Transverse colon (tissue), 4 donors: ENCODE data around the gene PIH1D1. TPM values are rescaled to one million over a fixed set of nuclear protein-coding genes. Genes with fewer than 3 reads are reported as not detected.

ENCODE experiments used
- DNase-seq: peaks from one replicate; pipeline ENCODE4 v3.0.0-alpha.2; 2019
- H3K27ac ChIP-seq, 4 donors: fragments of 200-600 bp; sonication (generic); 2 replicates each; pipeline ENCODE4 v1.5.1; 2016 to 2018; ENCODE audit warnings: inconsistent platforms in 4 of 4
- H3K27me3 ChIP-seq: fragments of 200-600 bp; sonication (generic); 2 replicates; pipeline ENCODE4 v1.5.1; 2017; ENCODE audit warnings: inconsistent platforms
- H3K36me3 ChIP-seq, 4 donors: fragments of 200-600 bp; sonication (generic); 2 replicates each; pipeline ENCODE4 v1.5.1; 2017 to 2019; ENCODE audit warnings: inconsistent platforms in 4 of 4
- H3K4me1 ChIP-seq, 4 donors: fragments of 200-600 bp; sonication (generic); 2 replicates each; pipeline ENCODE4 v1.5.1; 2017 to 2020; ENCODE audit warnings: inconsistent platforms in 4 of 4
- H3K4me3 ChIP-seq, 4 donors: fragments of 200-600 bp; sonication (generic); 1 replicate in 1 of 4; 2 replicates in 3 of 4; pipeline versions ENCODE4 v1.5.1 to v1.6.1; 2017 to 2019; ENCODE audit warnings: inconsistent platforms in 4 of 4
- H3K9me3 ChIP-seq, 2 donors: fragments of 200-600 bp; sonication (generic); 2 replicates each; pipeline ENCODE4 v1.5.1; 2017 to 2019; ENCODE audit warnings: inconsistent platforms in 2 of 2
- CTCF ChIP-seq, 5 experiments: fragments of 200-600 bp in 3 of 5; fragments of 450-650 bp in 2 of 5; sonication (generic) in 3 of 5; IDR thresholded peaks; 1 replicate in 2 of 5; 2 replicates in 3 of 5; pipeline ENCODE4 v1.5.1; 2016 to 2017; ENCODE audit warnings: antibody characterized with exemption in 5 of 5, inconsistent platforms in 3 of 5, mild to moderate bottlenecking in 2 of 5, moderate library complexity in 1 of 5
- EP300 ChIP-seq: sonication (generic); formaldehyde crosslinking; IDR thresholded peaks from one replicate; pipeline ENCODE4 v1.6.1; 2017; ENCODE audit warnings: antibody characterized with exemption, low read depth
- POLR2A ChIP-seq: fragments of 450-650 bp; IDR thresholded peaks from one replicate; pipeline ENCODE4 v1.6.1; 2016; ENCODE audit warnings: antibody characterized with exemption, mild to moderate bottlenecking, moderate library complexity
- POLR2AphosphoS5 ChIP-seq, 3 donors: sonication (generic); formaldehyde crosslinking; IDR thresholded peaks; one replicate each; pipeline ENCODE4 v1.6.1; 2016; ENCODE audit warnings: antibody characterized with exemption in 3 of 3
- WGBS, 2 donors: methylation state at CpG; one replicate each; pipeline ENCODE4 v1.1.5; 2018; ENCODE audit warnings: low coverage in 1 of 2; 5-methylcytosine and 5-hydroxymethylcytosine counted together
- in situ Hi-C, 4 donors: fragments of 200-750 bp; cut with MboI; loops; one replicate each; pipeline versions ENCODE4 v1.15.0 to v1.15.1; 2017; ENCODE audit warnings: low sequenced_read_pairs in 3 of 4, low pct_ligation_motif_present in 1 of 4, low pct_unique_long_range_greater_than_20kb in 1 of 4
- intact Hi-C: fragments of 100-400 bp; cut with DNase I; formaldehyde crosslinking; loops from one replicate; pipeline ENCODE4 v1.15.1; 2023; ENCODE audit warnings: low total_unique reads
- total RNA-seq, 4 donors: library from RNA; depleted of rRNA; stranded (reverse); fragments of >200 nt; gene quantifications; one replicate each; pipeline ENCODE4 v1.1.0, GENCODE V29; 2016

Gene PIH1D1
- total RNA-seq, 4 donors from 2014 or later: 52.7 to 105 (median 90.4) TPM

GRCh38 chr19:49407482-49408015 is 44.1 kb downstream of the PIH1D1 start:
- 89% methylated on average over 16 of the region's 16 CpGs; no CpG with 5 or more reads in 1 of the 2 donors for WGBS, 2 donors
- Histone ChIP-seq H3K4me3 (no peak overlapping the region), H3K4me1 (peaks cover 0 to 8% (median 0%) of the 10 kb centered on the region in 4 donors), H3K27ac (no peak overlapping the region), H3K27me3 (no peaks in the 10 kb centered on the region), H3K9me3 (no peaks in the 10 kb centered on the region), H3K36me3 (no peaks in the 10 kb centered on the region)
- in situ Hi-C loops (no loop called here), intact Hi-C loops (no loop called here)
- DNase-seq: no peak
- TF ChIP-seq CTCF (IDR thresholded peaks at IDR 0.05) (no peak), EP300 (no peak), POLR2AphosphoS5 (IDR thresholded peaks at IDR 0.05) (no peak), POLR2A (no peak)

- Histone ChIP-seq H3K27ac (no peak overlapping the region), H3K9me3 (no peaks in the 10 kb centered on the region), H3K36me3 (no peaks in the 10 kb centered on the region), H3K4me1 (peaks cover 0 to 8% (median 0%) of the 10 kb centered on the region in 4 donors), H3K27me3 (no peaks in the 10 kb centered on the region), H3K4me3 (no peak overlapping the region)
- intact Hi-C loops (no loop called here), in situ Hi-C loops (no loop called here)
- TF ChIP-seq POLR2AphosphoS5 (IDR thresholded peaks at IDR 0.05) (no peak), CTCF (IDR thresholded peaks at IDR 0.05) (no peak), POLR2A (no peak), EP300 (no peak)
- DNase-seq: no peak
- WGBS, 2 donors: 81% methylated on average over 6 of the region's 7 CpGs; no CpG with 5 or more reads in 1 of the 2 donors
These were observed 44.5 kb downstream of the PIH1D1 start for GRCh38 chr19:49407079-49407478.

- in situ Hi-C loops (no loop called here), intact Hi-C loops (no loop called here)
- Histone ChIP-seq H3K27ac (no peak overlapping the region), H3K36me3 (no peaks in the 10 kb centered on the region), H3K27me3 (no peaks in the 10 kb centered on the region), H3K4me1 (no peaks in the 10 kb centered on the region), H3K9me3 (no peaks in the 10 kb centered on the region), H3K4me3 (no peak overlapping the region)
- 62% methylated on average over 4 to 7 of the region's 7 CpGs for WGBS, 2 donors
- no peak for TF ChIP-seq POLR2A
- no peak for TF ChIP-seq POLR2AphosphoS5 (IDR thresholded peaks at IDR 0.05)
- TF ChIP-seq EP300: no peak
- no peak for TF ChIP-seq CTCF (IDR thresholded peaks at IDR 0.05)
- no peak for DNase-seq
These were observed 48.0 kb downstream of the PIH1D1 start for GRCh38 chr19:49403404-49404187.

GRCh38 chr19:49400029-49400428 is 51.6 kb downstream of the PIH1D1 start:
- DNase-seq: no peak
- no peaks in the 10 kb centered on the region for H3K27me3 ChIP-seq
- no peak overlapping the region for H3K27ac ChIP-seq
- in situ Hi-C loops: no loop called here
- no peaks in the 10 kb centered on the region for H3K4me1 ChIP-seq
- intact Hi-C loops: no loop called here
- no peaks in the 10 kb centered on the region for H3K9me3 ChIP-seq
- no peaks in the 10 kb centered on the region for H3K36me3 ChIP-seq
- 93 to 100% methylated on average over 2 to 6 of the region's 6 CpGs for WGBS, 2 donors
- TF ChIP-seq EP300: no peak
- TF ChIP-seq CTCF (IDR thresholded peaks at IDR 0.05): no peak
- no peak for TF ChIP-seq POLR2AphosphoS5 (IDR thresholded peaks at IDR 0.05)
- no peak for TF ChIP-seq POLR2A
- no peak overlapping the region for H3K4me3 ChIP-seq
